Right renal cortex interstitium (tissue), 3 donors: ENCODE results near the gene GFER. TPM values are rescaled to one million over a fixed set of nuclear protein-coding genes. Genes with fewer than 3 reads are reported as not detected.
"Not testable (repeated sequence)": the region's sequence is repeated elsewhere in the genome, so short reads cannot be mapped to it uniquely, and the experiment has no call there.

Experiments used
- DNase-seq, 3 donors: peaks; one replicate each; pipeline ENCODE4 v3.0.0-alpha.2; 2013; ENCODE audit warnings: low read depth in 3 of 3, low spot score in 2 of 3
- polyA plus RNA-seq, 3 donors: library from polyadenylated mRNA; unstranded; fragments of 120-200 nt; gene quantifications; one replicate each; pipeline ENCODE4 v1.2.1, GENCODE V29; 2013; ENCODE audit not compliant: insufficient read length in 3 of 3

Gene GFER
- polyA plus RNA-seq, 3 donors: 20.5 to 22.0 (median 21.1) TPM

DNA sequence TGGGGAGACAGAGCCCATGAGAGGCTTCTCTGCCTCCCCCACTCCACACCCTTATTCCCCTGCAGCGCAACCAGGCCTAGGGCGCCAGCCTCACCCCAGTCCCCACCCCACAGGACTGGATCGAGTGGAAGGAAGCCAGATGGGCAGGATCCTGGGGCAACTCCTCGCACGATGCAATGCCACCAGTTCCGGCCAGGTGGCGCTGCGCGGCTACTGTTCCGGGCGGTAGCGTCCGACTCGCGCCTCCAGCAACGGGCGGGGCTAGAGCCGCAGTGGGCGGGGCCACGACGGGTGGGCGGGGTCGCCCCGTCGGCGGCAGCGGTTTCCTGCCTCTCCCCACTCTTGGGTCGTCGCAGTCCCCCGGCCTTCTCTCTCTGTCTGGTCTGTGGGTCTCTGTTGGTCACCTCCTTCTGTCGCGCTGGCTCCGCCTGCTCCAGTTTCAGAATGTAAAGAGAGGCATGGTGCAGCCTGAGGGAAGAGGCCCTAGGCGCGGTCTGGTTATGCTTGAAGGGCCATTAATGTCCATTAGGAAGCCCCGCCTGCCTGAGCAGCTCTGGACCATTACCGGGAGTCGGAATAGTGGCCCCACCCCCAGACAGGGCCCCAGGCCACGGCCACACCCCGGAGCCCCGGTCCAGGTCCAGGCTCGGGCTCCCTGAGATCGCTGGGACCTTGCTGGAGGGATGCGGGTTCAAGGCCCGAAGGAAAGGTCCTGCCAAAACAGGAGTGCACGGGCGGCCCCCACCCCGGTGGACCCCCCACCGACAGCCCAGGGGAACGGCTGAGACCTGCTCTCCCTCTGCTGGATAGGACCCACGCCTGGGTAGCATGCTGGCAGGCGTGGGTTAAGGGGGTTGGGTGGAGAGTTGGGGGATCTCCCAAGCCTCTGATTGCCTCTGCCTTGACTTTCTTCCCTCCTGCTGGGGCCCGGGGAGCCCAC, 39.4 kb downstream of the GFER start:
- DNase-seq: peak in 1 of 3 donors; percentile 87

GRCh38 chr16:2024032-2024420, 40.0 kb downstream of the GFER start:
- DNase-seq: no peak

- DNase-seq: no peak
Observed at GRCh38 chr16:2025251-2025650, 41.3 kb downstream of the GFER start.

GRCh38 chr16:2025878-2026460, 42.0 kb downstream of the GFER start:
- no peak for DNase-seq

DNA sequence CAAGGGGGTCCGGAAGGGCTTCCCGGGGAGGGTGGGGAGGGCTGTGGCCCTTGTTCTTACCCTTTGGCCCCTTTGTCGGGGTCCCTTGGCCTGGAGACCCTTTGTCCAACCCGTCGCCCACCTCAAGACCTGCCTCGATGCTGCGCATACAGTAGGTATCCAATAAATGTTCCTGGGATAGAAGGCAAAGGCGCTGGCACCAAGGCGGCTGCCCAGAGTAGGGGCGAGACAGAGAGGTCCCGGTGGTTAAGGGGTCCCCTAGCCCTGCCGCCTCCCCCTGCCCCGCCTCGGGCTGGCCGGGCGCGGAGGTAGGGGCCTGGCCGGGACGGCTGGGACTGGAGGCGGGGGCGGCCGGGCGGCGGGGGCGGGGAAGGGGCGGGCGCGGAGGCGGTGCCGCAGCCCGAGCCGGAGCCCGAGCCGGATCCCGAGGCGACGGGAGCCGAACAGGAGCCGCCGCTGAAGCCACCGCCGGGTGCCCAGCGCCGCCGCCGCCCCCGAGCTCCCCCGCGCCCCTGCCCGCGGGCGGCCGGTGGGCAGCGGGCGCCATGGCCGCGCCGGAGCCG, 42.5 kb downstream of the GFER start, which contains the start of gene NHERF2:
NHERF2 (plus strand) TSS at position 442 of the 563 bp plus-strand sequence; CDS start at position 546, 104 bp downstream.
- DNase-seq: no peak

DNA sequence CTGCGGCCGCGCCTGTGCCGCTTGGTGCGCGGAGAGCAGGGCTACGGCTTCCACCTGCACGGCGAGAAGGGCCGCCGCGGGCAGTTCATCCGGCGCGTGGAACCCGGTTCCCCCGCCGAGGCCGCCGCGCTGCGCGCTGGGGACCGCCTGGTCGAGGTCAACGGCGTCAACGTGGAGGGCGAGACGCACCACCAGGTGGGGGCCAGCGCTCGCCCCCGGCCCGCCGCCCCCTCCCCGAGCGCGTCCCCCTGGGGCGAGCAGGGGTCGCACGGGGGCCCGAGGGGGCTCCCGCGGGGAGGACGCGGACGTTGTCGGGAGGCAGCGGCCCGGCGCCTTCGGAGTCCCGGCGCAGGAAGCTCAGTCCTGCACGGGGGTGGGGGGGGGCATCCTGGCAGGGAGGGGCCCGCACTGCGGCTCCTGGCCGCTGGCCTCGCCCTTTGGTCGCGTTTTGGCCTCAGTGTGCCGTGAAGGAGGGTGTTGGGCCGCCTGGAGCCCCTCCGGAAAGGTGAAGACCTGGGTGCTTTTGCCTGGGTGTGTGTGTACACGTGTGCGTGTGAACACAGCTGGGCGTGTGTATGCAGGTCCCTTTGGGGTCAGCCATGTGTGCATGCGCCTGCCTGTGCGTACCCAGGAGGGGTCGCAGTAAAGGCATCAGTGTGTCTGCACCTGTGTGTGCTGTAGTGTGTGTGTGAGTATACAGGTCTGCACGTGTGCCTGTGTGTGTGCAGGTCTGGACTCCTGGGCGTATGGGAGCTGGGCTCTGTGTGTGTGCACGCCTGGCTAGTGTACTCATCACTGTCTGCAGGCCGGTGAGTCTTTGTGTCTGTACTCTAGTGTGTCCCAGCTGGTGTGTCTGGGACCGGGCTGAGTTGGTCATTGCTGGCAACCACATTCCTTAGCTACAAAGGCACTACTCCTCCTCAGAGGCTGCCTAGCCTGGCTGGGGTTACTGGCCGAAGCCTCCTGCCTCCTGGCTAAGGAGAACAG, 43.3 kb downstream of the GFER start:
- DNase-seq: no peak

DNA sequence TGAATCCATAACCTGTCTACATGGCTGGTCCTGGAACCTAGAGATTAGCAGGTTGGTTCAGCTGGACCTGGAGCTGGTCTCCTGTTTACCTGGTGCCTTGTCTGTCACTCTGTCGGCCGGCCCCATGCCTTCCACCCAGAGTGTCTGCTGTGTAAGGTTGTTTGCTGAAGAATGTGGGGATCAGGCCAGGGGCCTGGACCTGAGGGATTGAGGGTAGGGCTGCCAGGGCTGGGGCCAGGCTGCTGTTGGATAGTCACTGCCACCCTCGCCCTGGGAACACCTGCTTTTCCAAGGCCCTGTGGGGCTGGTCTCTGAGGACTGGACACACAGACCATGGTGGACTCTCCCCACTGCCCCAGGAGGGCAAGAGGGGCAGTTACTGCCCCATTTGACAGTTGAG, 44.2 kb downstream of the GFER start:
- no peak for DNase-seq

DNA sequence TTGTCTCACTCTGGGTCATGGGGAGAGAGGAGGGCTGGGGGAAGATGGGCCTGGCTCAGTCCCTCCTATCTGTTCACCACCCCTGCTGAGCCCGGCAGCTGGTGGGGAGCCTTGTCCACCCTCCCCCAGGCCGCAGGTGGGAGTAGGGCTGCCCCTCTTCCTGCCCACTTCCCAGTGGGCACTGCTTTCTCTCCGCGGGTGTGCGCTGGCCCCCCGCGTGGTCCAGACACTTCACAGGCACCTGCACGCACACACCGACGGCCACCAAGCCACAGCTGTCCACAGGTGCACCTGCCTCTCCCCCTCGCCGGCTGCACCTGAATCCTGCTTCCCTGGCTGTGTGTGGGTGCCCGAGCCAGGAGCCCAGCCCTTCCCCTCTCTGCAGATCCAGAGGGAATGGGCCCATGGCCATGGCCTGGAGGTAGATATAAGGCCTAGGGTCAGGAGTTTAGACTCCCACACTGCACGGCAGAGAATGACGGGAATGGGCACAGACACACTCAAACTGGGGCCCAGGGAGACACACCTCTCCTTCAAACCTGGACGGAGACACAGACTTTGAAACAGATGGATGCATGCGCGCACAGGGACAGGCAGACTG, 44.7 kb downstream of the GFER start:
- DNase-seq: no peak

- DNase-seq: no peak
Observed at GRCh38 chr16:2029350-2029749, 45.4 kb downstream of the GFER start.

- no peak for DNase-seq
Observed at GRCh38 chr16:2030036-2030435, 46.0 kb downstream of the GFER start.

GRCh38 chr16:2031081-2031577, 47.1 kb downstream of the GFER start:
- DNase-seq: no peak

- no peak for DNase-seq
Observed at GRCh38 chr16:2032285-2033056, 48.5 kb downstream of the GFER start.

GRCh38 chr16:2033057-2033908, 49.3 kb downstream of the GFER start:
- no peak for DNase-seq

GRCh38 chr16:2033909-2034695, 50.1 kb downstream of the GFER start:
- not testable (repeated sequence) for DNase-seq

DNA sequence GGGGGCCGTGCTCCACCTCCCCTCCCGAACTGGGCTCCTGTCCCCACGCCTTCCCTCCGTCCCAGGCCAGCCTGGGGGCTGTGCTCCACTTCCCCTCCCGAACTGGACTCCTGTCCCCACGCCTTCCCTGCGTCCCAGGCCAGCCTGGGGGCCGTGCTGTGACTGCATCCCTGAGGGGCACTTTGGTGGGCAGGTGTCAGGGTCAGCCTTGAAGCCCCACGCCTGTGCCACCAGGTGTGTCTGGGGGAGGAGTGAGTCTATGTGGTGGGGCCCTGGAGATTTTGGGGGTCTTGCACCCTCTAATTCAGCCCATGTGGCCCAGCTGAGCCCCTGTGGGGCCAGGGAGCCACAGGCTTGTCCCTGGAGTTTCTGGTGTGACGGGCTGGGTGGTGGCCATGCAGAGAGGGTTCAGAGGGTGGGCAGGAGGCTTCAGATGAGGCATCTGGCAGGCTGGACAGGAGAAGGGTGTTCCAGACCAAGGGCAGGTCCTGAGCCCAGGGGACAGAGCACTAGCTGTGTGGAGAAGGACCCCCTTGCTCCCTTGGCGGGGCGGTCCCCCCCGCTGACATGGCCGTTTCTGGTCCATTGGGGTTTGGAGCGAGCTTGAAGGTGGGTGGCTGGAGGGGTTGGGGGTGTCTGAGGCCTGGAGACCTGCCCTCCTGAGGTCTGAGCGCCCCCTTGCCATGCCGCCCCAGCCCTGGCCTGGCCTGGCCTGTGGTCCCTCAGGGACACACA, 50.9 kb downstream of the GFER start:
- DNase-seq: no peak

GRCh38 chr16:2035431-2036199, 51.6 kb downstream of the GFER start:
- no peak for DNase-seq
